ENCODE measurements around the gene GALNT5.
"Not testable (repeated sequence)": the region's sequence is repeated elsewhere in the genome, so short reads cannot be mapped to it uniquely, and the experiment has no call there.

Gene GALNT5

GRCh38 chr2:157257312-157258252 lies at the start of gene GALNT5:
GALNT5 (plus strand) TSS chr2:157257705; CDS start chr2:157258083, 378 bp downstream.
- no peak for DNase-seq

- DNase-seq, result no peak
These were observed 41.1 kb upstream of the GALNT5 start for GRCh38 chr2:157216286-157216965.

- DNase-seq, result no peak
These were observed 40.1 kb upstream of the GALNT5 start for GRCh38 chr2:157217409-157217808.

GRCh38 chr2:157218911-157219310 lies 38.6 kb upstream of the GALNT5 start:
- DNase-seq, result no peak

GRCh38 chr2:157220502-157220901 lies 37.0 kb upstream of the GALNT5 start:
- DNase-seq, result no peak

- no peak for DNase-seq
These were observed 36.0 kb upstream of the GALNT5 start for GRCh38 chr2:157221394-157221988.

- DNase-seq, result no peak
These were observed 33.8 kb upstream of the GALNT5 start for GRCh38 chr2:157223624-157224205.

- not testable (repeated sequence) for DNase-seq
These were observed 33.1 kb upstream of the GALNT5 start for GRCh38 chr2:157224448-157224847.

GRCh38 chr2:157227592-157227991 lies 29.9 kb upstream of the GALNT5 start:
- no peak for DNase-seq

- no peak for DNase-seq
These were observed 28.6 kb upstream of the GALNT5 start for GRCh38 chr2:157228946-157229345.

GRCh38 chr2:157229572-157229971 lies 27.9 kb upstream of the GALNT5 start:
- DNase-seq, result no peak

- DNase-seq, result no peak
These were observed 26.0 kb upstream of the GALNT5 start for GRCh38 chr2:157231476-157231875.

- no peak for DNase-seq
These were observed 24.0 kb upstream of the GALNT5 start for GRCh38 chr2:157233506-157233905.

GRCh38 chr2:157236404-157236803 lies 21.1 kb upstream of the GALNT5 start:
- DNase-seq, result no peak

- DNase-seq, result no peak
These were observed 19.2 kb upstream of the GALNT5 start for GRCh38 chr2:157238296-157238695.

GRCh38 chr2:157244691-157245090 lies 12.8 kb upstream of the GALNT5 start:
- DNase-seq, result no peak

- no peak for DNase-seq
These were observed 12.2 kb upstream of the GALNT5 start for GRCh38 chr2:157245144-157245840.

GRCh38 chr2:157245846-157246764 lies 11.4 kb upstream of the GALNT5 start:
- peak; percentile 32 for DNase-seq

GRCh38 chr2:157246765-157247407 lies 10.6 kb upstream of the GALNT5 start:
- no peak for DNase-seq

- no peak for DNase-seq
These were observed 6.7 kb upstream of the GALNT5 start for GRCh38 chr2:157250836-157251235.

GRCh38 chr2:157251932-157252331 lies 5.6 kb upstream of the GALNT5 start:
- DNase-seq, result no peak

Data from activated naive CD4-positive, alpha-beta T cell treated with anti-CD3 and anti-CD28 coated beads, Interleukin-2, amount 50 U/mL, for 16 hours (primary cell).